DMS114 treated with DMSO at 0.1 percent for 48 hours (cell line): ENCODE results near the gene CDC16.

Experiments
- DNase-seq: peaks from one replicate; lab custom pipeline; 2025; ENCODE audit not compliant: unreplicated experiment; lab: John Stamatoyannopoulos, UW

The CDC16 gene

DNA sequence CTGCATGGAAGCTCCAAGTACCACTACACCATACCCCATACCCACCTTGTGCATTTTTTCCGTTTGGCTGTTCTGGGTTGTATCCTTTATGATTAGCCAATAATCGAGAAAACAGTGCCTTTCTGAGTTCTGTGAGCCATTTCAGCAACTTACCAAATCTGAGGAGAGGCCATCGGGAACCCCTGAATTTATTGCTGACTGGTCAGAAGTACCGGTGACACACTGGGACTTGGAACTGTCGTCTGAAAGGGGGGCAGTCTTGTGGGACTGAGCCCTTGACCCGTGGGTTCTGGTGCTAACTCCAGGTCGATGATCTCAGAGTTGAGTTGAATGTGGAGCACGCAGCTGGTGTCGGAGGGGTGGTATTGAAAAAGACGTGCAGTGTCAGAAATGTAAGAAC lies 61.8 kb downstream of the CDC16 start:
- DNase-seq: no peak

DNA sequence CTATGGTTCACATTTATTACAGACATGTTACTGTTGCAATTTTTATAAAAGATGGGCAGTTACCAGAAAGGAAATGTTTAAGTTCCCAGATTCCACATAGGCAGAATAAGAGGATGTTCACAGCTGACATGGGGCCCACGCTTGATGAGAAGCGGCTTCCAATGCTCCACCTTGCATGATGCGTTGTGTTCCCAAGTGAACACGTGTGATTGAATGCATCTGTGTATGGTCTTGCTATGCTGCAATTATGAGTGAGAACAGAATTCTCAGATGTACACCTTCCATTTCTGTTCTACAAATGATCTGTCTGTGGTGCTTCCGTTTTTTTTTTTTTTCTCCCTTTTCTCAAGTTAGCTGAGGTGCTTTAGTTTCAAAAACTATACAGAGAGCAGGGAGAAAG lies 62.2 kb downstream of the CDC16 start:
- DNase-seq: no peak

DNA sequence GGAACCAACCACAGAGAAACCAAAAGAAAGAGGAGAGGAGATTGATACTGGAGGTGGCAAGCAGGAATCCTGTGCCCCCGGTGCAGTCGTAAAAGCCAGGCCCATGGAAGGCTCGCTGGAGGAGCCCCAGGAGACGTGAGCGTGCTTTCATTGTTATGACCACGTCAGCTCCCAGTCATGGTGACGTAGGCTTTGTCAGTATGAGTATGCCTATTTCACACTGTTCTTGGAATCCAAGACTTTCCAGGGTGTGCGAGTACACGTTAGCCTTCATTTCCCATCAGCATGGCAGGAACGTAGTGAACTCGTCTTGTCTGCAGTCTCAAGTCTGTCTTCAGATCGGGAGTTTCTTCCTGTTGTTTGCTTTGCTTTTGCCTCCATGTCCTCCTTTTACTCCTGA lies 64.2 kb downstream of the CDC16 start:
- DNase-seq: no peak

DNA sequence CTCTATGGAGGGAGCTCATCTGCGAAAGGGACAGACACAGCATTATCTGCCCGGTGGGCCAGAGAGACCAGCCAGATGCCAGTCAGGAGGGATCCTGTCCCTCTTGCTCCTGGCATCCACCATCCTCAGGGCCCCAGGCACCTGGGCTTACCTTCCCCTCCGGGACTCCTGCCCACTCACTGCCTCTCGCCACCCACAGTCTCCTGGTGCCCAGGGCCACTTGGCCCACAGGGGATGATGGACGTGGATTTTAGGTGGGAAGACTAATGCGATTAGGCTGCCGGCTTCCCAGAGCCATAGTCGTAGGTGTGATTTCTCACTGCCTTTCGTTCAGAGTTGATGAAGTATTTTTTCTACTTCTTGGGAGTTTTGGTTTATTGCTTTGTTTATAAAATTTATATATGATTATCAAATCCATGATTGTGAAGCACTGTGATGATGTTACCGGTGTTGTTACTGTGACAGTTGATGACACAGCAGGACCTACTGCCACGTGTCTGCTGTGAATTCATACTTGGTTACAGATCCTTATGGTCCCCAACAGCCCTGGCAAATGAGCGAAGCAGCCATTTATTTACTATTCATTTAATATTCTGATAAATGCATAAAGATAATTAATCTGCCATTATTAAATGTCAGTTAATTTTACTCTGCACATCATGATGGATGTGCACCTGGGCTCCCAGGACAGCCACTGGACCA lies 65.1 kb downstream of the CDC16 start:
- DNase-seq: no peak

DNA sequence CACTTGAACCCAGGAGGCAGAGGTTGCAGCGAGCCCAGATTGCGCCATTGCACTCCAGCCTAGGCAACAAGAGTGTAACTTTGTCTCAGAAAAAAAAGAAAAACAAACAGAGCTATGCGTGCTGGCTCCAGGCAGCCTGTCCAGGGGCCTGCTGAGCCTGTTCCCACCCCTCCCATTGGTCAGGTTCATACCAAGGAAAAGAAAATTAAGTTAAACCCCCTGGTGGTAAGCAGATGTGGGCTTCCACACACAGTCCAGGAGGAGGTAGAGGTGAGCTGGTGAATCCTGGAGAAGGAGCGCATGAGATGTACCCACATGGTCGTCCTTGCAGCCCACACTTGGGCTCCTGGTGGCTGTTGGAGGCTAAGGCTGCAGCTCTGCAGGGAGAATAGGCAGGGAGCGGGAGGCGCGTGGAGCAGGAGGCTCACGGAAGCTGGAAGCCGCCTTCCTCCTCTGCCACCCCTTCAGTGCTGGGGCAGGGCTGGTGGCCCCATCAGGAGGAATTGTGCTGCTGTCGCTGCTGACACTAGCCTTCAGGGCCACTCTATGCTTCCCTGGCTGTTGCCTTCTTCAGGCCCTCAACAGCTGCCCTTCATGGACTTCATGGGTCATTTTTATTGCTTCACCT lies 69.1 kb downstream of the CDC16 start:
- DNase-seq: no peak

DNA sequence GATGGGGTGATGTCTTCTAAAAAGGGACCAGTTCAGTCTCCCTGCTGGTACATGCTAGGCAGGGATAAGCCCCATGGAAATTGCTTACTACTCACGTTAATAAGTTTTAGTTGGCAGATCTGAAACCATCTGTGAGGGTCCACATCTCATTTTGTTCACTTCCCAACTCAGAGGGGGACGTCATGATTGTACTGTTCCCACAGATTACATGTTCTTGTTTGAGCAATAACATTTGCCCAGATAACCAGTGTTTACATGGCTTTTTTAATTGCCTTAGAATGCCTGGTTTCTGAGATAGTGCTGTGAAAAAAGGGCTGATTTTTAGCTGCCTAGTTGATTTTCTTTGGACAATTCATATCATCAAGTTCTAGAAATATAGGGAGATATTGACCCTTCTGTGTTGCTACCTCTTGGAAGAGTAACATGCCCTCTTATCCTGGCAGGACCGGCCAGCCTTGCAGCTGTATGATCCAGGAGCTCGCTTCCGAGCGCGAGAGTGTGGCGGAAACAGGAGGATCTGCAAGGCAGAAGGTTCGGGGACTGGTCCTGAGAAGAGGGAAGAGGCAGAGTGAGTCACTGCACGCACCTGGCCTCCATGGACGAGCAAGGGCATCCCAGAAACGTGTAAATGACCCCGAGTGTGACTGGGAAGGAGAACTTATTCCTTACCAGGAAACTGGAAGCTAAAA lies 69.8 kb downstream of the CDC16 start:
- no peak for DNase-seq

DNA sequence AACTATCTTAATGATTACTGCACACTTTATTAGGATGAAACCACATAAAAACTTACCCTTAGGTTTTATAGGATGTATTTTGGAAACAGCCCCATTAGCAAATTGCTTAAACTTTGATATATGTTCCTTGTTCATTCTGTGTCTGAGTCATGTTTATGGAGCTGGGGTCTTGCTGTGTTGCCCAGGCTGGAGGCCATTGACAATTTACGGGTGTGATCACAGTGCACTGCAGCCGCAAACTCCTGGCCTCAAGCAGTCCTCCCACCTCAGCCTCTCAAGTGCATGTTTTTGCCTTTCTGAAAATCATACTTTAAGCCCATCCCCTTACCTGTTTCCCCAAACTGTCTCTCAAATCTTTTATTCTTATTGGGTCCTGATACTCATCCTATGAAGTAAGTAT lies 74.4 kb downstream of the CDC16 start:
- no peak for DNase-seq

DNA sequence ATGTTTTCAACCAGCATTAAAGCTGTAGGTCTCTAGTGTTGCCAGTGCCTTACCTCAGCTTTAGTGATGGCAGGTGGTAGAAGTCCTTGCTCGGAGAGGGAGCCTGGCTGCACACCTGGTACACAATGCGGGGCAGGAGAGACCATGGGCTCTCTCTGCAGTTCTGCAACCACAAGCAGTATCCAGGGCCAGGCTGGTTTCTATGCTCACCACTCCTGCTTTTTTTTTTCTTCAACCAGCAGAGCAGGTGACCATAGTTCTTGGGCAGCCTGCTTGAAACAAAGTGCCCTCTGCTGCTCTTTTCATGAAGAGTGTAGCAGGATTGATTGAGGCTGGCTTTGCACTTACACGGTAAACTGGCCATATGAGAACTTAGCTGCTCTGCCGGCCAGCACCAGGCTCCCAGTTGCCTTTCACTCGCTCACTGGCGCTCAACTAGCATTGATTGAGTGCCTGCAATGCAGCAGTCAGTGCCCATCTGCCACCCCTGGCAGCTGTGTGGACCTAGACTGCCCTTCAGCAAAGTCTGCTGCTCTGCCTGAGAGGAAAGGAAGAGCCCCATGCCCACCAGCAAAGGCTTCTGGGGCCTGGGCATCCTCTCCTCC lies 75.2 kb downstream of the CDC16 start:
- no peak for DNase-seq

DNA sequence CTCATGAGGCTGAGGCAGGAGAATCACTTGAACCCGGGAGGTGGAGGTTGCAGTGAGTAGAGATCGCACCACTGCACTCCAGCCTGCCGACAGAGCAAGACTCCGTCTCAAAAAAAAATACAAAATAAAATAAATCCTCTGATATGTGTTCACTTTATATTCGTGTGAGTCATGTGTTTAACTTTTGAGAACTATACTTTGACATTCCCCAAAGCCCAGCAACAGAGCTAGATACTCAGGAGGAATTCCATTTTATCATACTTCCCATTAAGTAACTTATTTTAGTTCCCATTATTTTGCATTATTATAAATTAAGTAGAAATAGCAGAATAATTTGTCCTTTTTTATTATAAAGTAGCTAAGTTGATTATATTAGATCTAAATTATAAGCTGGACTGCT lies 76.3 kb downstream of the CDC16 start:
- DNase-seq: no peak

DNA sequence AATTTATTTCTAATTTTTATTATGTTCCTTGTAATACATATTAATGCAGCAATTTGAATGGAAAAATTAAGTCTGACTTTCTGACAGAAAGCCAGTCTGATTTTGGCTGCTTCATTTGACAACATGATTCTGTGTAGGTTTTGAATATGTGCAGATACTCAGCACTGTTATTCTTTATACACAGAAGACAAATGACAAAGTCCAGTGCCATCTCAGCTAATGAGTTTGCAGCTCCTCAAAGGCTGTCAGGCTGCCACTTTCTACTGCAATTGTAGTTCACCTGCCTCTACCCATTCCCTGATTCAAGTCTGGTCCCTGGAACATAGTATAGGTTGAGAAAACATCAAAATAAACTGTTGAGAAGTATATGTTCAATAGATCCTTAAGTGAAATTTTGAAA lies 76.7 kb downstream of the CDC16 start:
- DNase-seq: no peak

DNA sequence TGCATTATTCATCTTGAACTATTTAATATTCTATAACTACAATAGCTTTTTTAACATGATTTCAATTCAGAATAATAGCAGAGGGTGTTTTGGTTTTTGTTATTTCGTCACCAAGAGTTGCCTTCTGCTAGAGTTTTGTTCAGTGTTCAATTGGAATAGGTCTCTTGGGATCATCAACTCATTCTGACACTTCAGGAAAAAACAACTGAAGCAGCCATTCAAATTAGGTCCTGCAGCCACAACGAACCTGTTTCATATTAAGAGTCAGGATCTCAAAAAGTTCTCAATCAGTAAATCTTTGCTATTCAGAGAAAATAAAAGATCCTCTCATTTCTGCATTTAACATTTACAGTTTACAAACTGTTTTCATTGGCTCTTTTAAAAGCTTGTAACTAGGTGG lies 77.2 kb downstream of the CDC16 start:
- DNase-seq: no peak

DNA sequence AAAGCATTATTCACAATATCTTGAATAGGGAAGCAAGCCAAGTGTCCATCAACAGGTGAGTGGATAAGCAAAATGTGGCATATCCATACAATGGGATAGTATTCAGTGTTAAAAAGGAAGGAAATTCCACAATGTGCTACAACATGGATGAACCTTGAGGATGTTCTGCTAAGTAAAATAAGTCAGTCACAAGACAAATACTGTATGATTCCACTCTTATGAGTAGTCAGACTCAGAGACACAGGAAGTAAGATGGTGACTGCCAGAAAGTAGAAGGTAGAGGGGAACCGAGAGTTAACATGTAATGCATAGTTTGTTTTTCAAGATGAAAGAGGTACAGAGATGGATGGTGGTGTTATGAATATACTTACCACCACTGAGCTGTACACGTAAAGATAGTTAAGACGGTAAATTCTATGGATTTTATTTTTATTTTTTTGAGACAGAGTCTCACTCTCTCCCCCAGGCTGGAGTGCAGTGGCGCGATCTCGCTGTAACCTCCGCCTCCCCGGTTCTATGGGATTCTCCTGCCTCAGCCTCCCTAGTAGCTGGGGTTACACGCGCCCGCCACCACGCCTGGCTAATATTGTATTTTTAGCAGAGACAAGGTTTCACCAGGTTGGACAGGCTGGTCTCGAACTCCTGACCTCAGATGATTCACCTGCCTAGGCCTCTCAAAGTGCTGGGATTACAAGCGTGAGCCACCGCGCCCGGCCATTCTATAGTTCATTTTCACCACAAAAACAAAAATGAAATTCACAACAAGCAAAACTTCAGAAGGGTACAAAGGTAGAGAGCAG lies 78.6 kb downstream of the CDC16 start:
- no peak for DNase-seq

DNA sequence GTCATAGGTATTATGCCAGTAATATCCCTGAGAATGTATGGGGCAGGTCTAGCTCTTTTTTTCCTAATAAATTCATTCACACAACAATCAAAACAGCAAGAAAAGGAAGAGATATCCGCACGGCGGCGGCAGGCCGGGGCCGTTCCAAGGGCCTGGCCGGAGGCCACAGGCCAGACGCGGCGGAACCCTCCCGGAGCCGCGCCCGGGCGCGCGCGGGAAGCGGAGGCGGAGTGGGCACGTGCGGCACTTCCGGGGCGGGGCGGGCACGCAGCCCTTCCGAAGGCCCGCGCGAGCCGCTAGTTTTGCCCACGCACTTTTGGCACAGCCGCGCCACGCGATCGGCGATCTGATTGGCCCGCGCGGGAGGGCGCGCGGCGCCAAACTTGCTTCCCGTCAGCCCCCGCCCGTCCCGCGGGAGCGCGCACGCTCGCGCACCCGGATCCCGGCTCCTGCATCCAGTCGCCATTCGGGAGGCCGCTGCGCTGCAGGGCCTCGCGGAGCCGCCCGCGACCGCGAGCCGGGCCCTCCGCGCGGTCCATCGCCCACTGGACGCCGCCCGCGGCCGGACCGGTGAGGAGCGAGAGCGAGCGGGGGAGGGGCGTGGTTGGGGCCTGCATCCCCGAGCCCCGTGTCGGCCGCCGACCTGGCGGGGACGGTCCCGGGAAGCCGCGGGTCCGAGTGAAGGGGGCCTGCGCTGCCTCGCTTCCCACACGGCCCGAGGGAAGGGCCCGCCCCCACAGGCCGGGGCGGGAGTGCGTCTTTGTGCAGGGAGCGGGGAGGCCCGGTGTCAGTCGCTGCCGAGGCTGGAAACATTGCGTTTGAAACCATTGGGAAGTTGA lies 79.6 kb downstream of the CDC16 start, which contains the start of gene CHAMP1:
CHAMP1 (plus strand) TSS at position 430 of the 839 bp plus-strand sequence. CDS start 9,340 bp downstream, outside the sequence.
- peak; percentile 69 for DNase-seq

DNA sequence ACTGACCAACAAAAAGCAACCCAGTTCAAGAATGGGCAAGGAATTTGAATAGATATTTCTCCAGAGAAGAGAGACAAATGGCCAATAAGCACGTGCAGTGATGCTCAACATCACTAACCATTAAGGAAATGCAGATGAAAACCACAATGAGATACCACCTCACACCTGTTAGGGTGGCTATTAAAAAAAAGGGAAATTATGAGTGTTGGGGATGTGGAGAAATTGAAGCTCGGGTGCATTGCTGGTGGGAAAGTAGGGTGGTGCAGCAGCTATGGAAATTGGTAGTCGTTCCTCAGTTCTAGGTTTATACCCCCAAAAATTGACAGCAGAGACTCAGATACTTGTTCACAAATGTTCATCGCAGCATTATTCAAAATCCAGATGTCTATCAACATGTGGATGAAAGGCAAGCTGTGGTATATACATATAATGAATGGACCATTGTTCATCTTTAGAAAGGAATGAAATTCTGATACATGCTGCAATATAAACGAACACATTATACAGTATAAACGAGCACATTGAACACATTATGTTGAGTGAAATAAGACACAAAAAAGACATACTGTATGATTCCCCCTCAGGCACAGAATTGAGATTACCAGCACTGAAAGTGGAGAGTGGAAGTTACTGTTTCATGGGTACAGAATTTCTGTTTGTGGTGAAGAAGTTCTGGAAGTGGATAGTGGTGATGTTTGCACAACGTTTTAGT lies 80.5 kb downstream of the CDC16 start:
- no peak for DNase-seq

DNA sequence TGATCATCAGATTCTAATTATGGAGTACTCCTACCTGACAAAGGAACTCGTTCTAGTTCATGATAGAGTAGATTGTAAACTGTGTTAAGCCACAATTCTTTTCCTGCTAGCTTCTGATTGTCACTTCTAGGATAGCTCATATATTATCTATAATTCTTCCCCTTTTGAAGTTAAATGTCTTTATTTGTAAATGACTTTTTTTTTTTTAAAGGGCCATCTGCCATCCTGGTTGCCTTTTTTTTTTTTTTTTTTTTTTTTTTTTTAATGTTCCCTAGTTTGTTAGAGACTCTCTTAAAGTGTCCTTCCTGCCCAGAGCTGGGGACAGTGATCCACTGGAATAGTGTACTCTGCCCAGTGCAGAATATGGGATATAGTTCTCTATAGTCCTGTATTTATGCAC lies 83.9 kb downstream of the CDC16 start:
- DNase-seq: no peak

DNA sequence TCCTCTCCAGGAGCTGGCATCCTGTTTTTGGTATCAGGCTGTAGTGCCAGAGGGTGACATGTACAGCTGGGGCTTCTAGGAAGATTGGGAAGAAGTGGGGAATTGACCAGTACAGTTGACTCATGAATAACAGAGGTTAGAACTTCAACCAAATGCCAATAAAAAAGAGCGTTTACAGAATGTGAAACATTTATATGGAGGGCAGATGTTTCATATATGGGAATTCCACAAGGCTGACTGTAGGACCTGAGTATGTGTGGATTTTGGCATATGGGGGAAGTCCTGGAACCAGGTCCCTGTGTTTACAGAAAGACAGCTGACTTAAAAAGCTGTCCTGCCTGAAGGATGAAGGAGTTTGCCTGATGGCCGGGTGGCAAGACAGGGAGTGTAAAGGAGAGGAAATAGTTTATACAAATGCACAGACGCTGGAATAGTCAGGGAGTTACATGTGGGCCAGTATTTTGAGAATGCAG lies 84.8 kb downstream of the CDC16 start:
- DNase-seq: no peak

DNA sequence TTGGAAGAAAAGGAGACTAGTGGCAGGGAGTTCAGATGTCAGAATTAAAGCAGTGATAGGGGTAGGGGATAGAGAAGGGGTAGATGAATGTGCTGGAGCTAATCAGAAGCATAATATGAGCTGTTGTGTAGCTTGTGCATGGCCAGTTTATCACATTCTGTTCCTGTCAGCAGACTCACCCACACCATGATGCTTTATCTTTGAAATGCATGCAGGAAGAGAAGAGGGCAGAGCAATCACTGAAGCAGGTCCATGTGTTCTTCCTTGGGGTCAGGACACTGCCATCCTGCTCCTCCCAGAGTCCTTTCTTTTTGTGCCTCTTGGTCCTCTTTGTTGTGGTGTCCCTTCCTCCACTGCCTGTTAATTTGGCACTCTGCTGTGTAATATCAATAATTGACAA lies 85.4 kb downstream of the CDC16 start:
- no peak for DNase-seq

DNA sequence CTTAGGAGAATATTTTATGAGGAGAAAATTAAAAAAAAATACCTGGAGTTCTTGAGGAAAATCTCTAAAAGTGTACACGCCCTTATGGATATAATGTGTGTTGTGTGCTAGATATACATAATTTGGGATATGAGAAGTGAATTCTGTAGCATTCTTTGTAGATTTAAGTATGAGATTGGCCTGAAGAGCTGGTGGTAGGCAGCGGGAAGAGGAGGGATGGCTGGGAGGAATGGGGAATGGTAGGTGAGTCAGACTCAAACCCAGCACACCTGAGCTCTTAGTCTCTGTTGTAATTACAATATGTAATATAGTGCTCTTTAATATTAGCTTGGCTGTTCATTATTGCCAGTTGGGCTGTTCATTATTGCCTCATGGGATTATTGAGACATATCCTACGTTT lies 86.6 kb downstream of the CDC16 start:
- no peak for DNase-seq
